AG10803 (cell line): ENCODE results near the gene FGF1.
A peak's percentile ranks its signal among the peaks of the same experiment; 100 is the strongest.

ENCODE experiments used
- DNase-seq: peaks from one replicate; pipeline ENCODE4 v3.0.0; 2010; ENCODE audit warnings: low read depth
- H3K4me3 ChIP-seq: 2 replicates; pipeline ENCODE4 v1.5.1; 2011; ENCODE audit warnings: mild to moderate bottlenecking, low read length, control low read depth
- TF ChIP-seq, protein P1 (sequence below): conservative IDR thresholded peaks from 2 replicates; pipeline ENCODE4 v1.5.1; 2011; ENCODE audit warnings: mild to moderate bottlenecking, low read length, control low read depth, inconsistent platforms

The FGF1 gene

DNA sequence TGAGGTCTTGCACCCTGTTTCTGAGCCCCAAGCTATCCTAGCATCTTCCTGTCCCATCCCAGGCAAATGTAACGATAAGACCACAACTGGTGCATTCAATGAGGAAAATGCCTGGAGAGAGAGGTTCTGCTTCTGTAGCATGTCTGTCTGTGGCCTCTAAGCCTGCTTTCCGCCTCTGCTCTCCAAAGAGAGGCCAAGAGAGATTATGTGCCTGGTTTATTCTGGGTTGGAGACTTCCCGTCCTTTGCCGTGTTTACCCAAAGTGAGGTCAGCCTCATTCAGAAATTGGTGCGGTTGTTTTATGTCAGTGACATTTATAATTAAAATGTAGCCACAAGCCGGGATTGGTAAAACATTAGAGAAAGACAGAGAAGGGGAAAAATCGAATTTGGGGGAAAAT is 77.8 kb downstream of the FGF1 start:
- no peak for DNase-seq

DNA sequence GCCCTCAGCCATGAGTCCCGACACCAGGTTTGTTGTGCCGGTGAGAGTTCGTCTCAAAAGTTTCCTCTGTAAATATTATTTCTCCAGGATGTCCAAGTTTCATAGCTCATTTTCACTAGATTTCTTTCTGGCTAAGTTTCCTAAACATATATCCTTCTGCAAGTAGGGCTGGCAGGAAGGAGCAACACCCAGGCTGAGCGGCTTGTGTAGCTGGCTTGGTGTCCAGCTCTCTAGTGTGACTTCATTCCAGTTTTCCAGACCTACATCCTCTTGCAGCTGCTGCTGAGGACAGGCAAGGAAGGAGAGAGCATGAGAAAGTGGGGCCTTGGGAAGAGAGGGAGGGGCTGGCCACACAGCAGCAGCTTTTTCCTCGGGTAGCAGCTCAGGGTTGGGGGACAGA is 80.3 kb downstream of the FGF1 start:
- TF ChIP-seq, protein P1, sequence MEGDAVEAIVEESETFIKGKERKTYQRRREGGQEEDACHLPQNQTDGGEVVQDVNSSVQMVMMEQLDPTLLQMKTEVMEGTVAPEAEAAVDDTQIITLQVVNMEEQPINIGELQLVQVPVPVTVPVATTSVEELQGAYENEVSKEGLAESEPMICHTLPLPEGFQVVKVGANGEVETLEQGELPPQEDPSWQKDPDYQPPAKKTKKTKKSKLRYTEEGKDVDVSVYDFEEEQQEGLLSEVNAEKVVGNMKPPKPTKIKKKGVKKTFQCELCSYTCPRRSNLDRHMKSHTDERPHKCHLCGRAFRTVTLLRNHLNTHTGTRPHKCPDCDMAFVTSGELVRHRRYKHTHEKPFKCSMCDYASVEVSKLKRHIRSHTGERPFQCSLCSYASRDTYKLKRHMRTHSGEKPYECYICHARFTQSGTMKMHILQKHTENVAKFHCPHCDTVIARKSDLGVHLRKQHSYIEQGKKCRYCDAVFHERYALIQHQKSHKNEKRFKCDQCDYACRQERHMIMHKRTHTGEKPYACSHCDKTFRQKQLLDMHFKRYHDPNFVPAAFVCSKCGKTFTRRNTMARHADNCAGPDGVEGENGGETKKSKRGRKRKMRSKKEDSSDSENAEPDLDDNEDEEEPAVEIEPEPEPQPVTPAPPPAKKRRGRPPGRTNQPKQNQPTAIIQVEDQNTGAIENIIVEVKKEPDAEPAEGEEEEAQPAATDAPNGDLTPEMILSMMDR = no peak
- DNase-seq = no peak
- no peak overlapping the region for H3K4me3 ChIP-seq

More for the DNA sequence above, 77.8 kb downstream of the FGF1 start:
- TF ChIP-seq, protein P1 = no peak
- no peak overlapping the region for H3K4me3 ChIP-seq

DNA sequence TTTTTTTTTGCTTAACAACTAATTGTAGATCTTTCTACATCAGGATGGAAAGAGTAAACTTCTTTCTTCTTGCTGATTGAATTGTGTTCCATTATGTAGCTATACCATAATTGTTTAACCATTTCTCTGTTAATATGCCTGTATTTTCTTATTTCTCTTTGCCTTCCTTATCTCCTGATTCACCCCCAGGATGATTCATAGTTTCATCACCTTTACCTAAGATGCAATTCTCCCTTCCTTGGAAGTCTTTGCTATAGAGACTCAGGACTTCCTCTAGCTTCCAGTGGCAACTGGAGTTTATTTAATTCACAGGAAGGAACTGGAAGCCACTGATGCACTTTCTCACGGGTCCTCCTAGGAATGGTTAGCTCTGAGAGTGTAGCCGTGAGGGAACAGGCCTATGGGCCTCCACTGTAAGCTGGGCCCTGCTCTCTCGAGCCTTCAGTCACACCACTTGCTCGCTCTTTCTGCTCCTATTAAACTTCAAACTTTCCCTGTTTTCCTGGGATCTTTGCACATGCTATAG is 83.1 kb downstream of the FGF1 start:
- TF ChIP-seq, protein P1 = no peak
- no peak for DNase-seq
- no peak overlapping the region for H3K4me3 ChIP-seq

DNA sequence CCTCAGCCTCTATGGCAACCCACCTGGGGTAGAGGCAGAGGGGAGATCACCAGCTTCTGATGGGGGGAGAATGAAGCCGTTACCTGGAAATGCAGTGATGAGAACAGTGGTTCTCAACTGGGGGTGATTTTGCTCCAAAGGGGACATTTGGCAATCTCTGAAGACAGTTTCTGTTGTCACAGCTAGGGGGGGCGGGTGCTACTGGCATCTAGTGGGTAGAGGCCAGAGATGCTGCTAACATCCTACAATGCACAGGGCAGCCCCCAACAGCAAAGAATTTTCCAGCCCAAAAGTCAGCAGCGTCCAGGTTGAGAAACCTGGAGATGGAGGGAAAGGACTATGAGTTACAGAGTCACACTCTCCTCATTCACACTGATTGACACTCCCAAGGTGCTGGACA is 84.5 kb downstream of the FGF1 start:
- DNase-seq = no peak
- TF ChIP-seq, protein P1 = 0 out of 2 replicates have a peak, but pooled peaks have one; percentile 6
- H3K4me3 ChIP-seq = no peak overlapping the region

DNA sequence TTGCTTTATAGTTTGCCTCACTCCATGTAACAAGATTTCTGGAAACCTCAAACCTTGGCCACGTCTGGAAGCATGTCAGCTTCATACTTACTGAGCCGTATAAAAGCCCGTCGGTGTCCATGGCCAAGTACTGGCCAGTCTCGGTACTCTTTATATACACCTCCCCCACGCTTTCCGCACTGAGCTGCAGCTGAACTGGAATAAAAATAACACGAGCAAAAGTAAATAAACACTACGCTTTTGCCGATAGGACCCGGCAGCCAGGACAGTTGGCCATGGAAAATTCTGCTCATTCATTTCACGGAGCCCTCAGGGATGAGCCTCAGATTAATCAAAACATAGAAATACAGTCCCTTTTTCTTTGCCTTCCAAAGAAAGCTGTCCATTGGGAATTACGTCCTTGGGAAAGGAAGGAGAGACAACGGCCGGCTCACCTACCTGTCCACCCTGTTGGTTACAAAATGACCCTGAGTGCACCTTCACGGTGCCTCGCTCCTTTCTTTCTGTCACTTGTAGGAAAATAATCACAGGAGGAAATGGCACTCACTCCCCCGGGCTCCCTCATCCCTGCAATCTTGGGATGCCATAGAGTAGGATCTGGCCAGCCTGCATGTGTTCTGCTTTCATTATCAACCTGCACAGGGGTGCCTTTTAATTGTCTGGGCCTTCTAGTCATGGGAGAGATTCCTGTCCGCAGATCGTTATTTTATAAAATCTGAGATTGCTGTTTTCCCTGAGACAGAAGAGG is 85.1 kb downstream of the FGF1 start:
- TF ChIP-seq, protein P1 = no peak
- H3K4me3 ChIP-seq = no peak overlapping the region
- DNase-seq = peak; percentile 53

DNA sequence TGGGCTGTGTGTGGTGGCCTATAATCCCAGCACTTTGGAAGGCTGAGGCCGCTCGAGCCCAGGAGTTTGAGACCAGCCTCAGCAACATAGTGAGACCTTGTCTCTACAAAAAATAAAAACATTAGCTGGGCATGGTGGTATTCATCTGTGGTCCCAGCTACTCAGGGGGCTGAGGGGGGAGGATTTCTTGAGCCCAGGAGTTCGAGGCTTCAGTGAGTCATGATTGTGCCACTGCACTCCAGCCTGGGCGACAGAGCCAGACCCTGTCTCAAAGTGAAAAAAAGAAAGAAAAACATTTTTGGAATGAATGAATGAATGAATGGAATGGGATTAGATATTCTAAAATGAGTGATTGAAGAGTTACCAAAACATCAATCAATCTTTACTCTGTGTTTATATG is 85.8 kb downstream of the FGF1 start:
- TF ChIP-seq, protein P1 = no peak
- no peak for DNase-seq
- no peak overlapping the region for H3K4me3 ChIP-seq

DNA sequence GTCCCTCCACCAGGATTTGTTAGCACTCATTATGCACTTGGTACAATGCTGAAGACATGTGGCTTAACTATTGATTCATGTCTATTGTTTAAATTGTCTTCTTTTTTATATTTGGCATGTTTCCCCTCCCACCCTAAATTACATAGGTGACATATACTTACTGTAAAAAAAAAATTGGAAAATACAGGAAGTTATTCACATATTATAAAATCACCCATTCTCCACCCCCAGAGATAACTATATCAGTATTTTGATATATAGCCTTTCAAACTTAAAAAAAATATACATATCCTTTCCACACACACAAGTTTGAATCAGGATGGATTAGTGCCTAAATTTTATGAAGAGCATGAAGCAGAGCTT is 87.6 kb downstream of the FGF1 start:
- TF ChIP-seq, protein P1 = no peak; the same call in 1 of the 2 replicates
- DNase-seq = no peak
- H3K4me3 ChIP-seq = no peak overlapping the region
